22Rv1 (cell line): Measurements from ENCODE around the gene ANKH.

Source experiments
- H3K27ac ChIP-seq: fragments of 450-650 bp; 2 replicates; pipeline ENCODE4 v1.5.1; 2017
- CTCF ChIP-seq: fragments of 450-650 bp; IDR thresholded peaks from 2 replicates; pipeline ENCODE4 v1.5.1; 2017; ENCODE audit warnings: mild to moderate bottlenecking
- ZFX ChIP-seq: fragments of 450-650 bp; IDR thresholded peaks from 2 replicates; pipeline ENCODE4 v1.6.1; 2017; ENCODE audit warnings: antibody characterized with exemption, borderline replicate concordance

The ANKH gene

GRCh38 chr5:14812166-14812565 lies 59.4 kb downstream of the ANKH start:
- TF ChIP-seq ZFX (no peak), CTCF (no peak)

GRCh38 chr5:14810928-14811572 lies 60.5 kb downstream of the ANKH start:
- TF ChIP-seq CTCF (no peak), ZFX (no peak)
- no peak overlapping the region for H3K27ac ChIP-seq

More at GRCh38 chr5:14812166-14812565, 59.4 kb downstream of the ANKH start:
- no peak overlapping the region for H3K27ac ChIP-seq

- H3K27ac ChIP-seq: no peak overlapping the region
- TF ChIP-seq ZFX (no peak), CTCF (no peak)
Measured at GRCh38 chr5:14810282-14810681, 61.3 kb downstream of the ANKH start.

- no peak overlapping the region for H3K27ac ChIP-seq
Measured at GRCh38 chr5:14809369-14810155, 62.0 kb downstream of the ANKH start.

GRCh38 chr5:14807471-14807870 lies 64.1 kb downstream of the ANKH start:
- H3K27ac ChIP-seq: no peak overlapping the region
- TF ChIP-seq ZFX: no peak
- no peak for TF ChIP-seq CTCF

More at GRCh38 chr5:14809369-14810155, 62.0 kb downstream of the ANKH start:
- TF ChIP-seq CTCF (no peak), ZFX (no peak)

- TF ChIP-seq ZFX (no peak), CTCF (no peak)
- H3K27ac ChIP-seq: no peak overlapping the region
Measured at GRCh38 chr5:14806456-14806855, 65.1 kb downstream of the ANKH start.

GRCh38 chr5:14802541-14802940 lies 69.0 kb downstream of the ANKH start:
- no peak overlapping the region for H3K27ac ChIP-seq
- TF ChIP-seq CTCF: no peak
- no peak for TF ChIP-seq ZFX
